Tibial nerve (tissue), 4 donors: ENCODE measurements around the gene EN2. TPM values are rescaled to one million over a fixed set of nuclear protein-coding genes. Genes with fewer than 3 reads are reported as not detected.

ENCODE experiments used
- DNase-seq, 2 donors: peaks; one replicate each; pipeline ENCODE4 v3.0.0-alpha.2; 2019; ENCODE audit warnings: low spot score in 2 of 2
- H3K27ac ChIP-seq, 4 donors: fragments of 200-600 bp; sonication (generic) in 3 of 4; one replicate each; pipeline ENCODE4 v1.5.1; 2017 to 2019; ENCODE audit warnings: mild to moderate bottlenecking in 1 of 4
- H3K27me3 ChIP-seq, 2 donors: fragments of 200-600 bp; sonication (generic) in 1 of 2; one replicate each; pipeline versions ENCODE4 v1.5.1 to v1.6.0; 2017 to 2019
- H3K36me3 ChIP-seq, 3 donors: fragments of 200-600 bp; sonication (generic); one replicate each; pipeline ENCODE4 v1.5.1; 2018 to 2019
- H3K4me1 ChIP-seq, 4 donors: fragments of 200-600 bp; sonication (generic) in 3 of 4; one replicate each; pipeline ENCODE4 v1.5.1; 2017 to 2019
- H3K4me3 ChIP-seq, 4 donors: fragments of 200-600 bp; sonication (generic) in 3 of 4; one replicate each; pipeline ENCODE4 v1.5.1; 2017 to 2019; ENCODE audit warnings: mild to moderate bottlenecking in 1 of 4, moderate library complexity in 1 of 4
- H3K9me3 ChIP-seq, 4 donors: fragments of 200-600 bp; sonication (generic) in 3 of 4; one replicate each; pipeline ENCODE4 v1.5.1; 2017 to 2019
- CTCF ChIP-seq, 5 experiments: fragments of 200-600 bp in 3 of 5; fragments of 450-650 bp in 2 of 5; sonication (generic) in 3 of 5; IDR thresholded peaks; one replicate each; pipeline ENCODE4 v1.5.1; 2016 to 2019; ENCODE audit warnings: antibody characterized with exemption in 5 of 5, mild to moderate bottlenecking in 3 of 5, moderate library complexity in 2 of 5
- EP300 ChIP-seq, 2 donors: sonication (generic); formaldehyde crosslinking; IDR thresholded peaks; one replicate each; pipeline ENCODE4 v1.6.1; 2017; ENCODE audit warnings: antibody characterized with exemption in 2 of 2, mild to moderate bottlenecking in 1 of 2
- POLR2A ChIP-seq, 2 donors: fragments of 450-650 bp; IDR thresholded peaks; one replicate each; pipeline ENCODE4 v1.6.1; 2017; ENCODE audit warnings: antibody characterized with exemption in 2 of 2, mild to moderate bottlenecking in 2 of 2, moderate library complexity in 2 of 2
- WGBS, 2 donors: methylation state at CpG; one replicate each; pipeline ENCODE4 v1.1.5; 2018; 5-methylcytosine and 5-hydroxymethylcytosine counted together
- total RNA-seq, 4 donors: library from RNA; depleted of rRNA; stranded (reverse); fragments of >200 nt; gene quantifications; one replicate each; pipeline ENCODE4 v1.1.0, GENCODE V29; 2016

Gene EN2
- total RNA-seq, 4 donors from 2014 or later: under 0.01 to 0.98 TPM; not detected in 2

GRCh38 chr7:155462163-155462735, 4.3 kb downstream of the EN2 start:
- Histone ChIP-seq H3K4me3 (no peak overlapping the region), H3K27ac (no peak overlapping the region), H3K4me1 (peaks cover 0 to 45% (median 25%) of the 10 kb centered on the region in 4 donors), H3K36me3 (no peaks in the 10 kb centered on the region), H3K9me3 (no peaks in the 10 kb centered on the region), H3K27me3 (peaks cover 7 to 92% of the 10 kb centered on the region in 2 donors)
- WGBS, 2 donors: 15 to 21% methylated on average over 33 of the region's 33 CpGs
- TF ChIP-seq CTCF (IDR thresholded peaks at IDR 0.05) (no peak), EP300 (IDR thresholded peaks at IDR 0.05) (no peak), POLR2A (IDR thresholded peaks at IDR 0.05) (no peak)
- DNase-seq: no peak

- Histone ChIP-seq H3K27ac (no peak overlapping the region), H3K4me3 (no peak overlapping the region), H3K9me3 (no peaks in the 10 kb centered on the region), H3K4me1 (peaks cover 0 to 49% (median 28%) of the 10 kb centered on the region in 4 donors), H3K36me3 (no peaks in the 10 kb centered on the region), H3K27me3 (peaks cover 7 to 96% of the 10 kb centered on the region in 2 donors)
- no peak for TF ChIP-seq POLR2A (IDR thresholded peaks at IDR 0.05)
- no peak for TF ChIP-seq CTCF (IDR thresholded peaks at IDR 0.05)
- TF ChIP-seq EP300 (IDR thresholded peaks at IDR 0.05): no peak
- 16 to 19% methylated on average over 15 of the region's 15 CpGs for WGBS, 2 donors
- DNase-seq: no peak
These were observed 5.3 kb downstream of the EN2 start for GRCh38 chr7:155463114-155463811.

DNA sequence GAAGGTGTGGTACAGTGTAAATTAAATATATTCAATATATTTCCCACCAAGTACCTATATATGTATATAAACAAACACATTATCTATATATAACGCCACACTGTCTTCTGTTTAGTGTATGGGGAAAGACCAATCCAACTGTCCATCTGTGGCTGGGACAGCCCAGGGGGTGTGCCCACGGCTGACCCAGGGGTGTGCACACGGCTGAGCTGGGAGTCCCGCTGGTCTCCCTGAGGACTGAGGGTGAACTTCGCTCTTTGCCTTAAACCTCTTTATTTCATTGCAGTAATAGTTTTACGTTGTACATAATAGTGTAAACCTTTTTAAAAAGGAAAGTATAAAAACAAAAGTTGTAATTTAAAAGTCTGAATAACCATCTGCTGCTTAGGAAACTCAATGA, 6.3 kb downstream of the EN2 start:
- 20 to 26% methylated on average over 6 of the region's 6 CpGs for WGBS, 2 donors
- Histone ChIP-seq H3K36me3 (no peaks in the 10 kb centered on the region), H3K27me3 (peaks cover 7 to 100% of the 10 kb centered on the region in 2 donors), H3K4me3 (no peak overlapping the region), H3K4me1 (peaks cover 0 to 48% (median 25%) of the 10 kb centered on the region in 4 donors), H3K27ac (no peak overlapping the region), H3K9me3 (no peaks in the 10 kb centered on the region)
- no peak for TF ChIP-seq POLR2A (IDR thresholded peaks at IDR 0.05)
- no peak for TF ChIP-seq EP300 (IDR thresholded peaks at IDR 0.05)
- no peak for TF ChIP-seq CTCF (IDR thresholded peaks at IDR 0.05)
- DNase-seq: no peak

DNA sequence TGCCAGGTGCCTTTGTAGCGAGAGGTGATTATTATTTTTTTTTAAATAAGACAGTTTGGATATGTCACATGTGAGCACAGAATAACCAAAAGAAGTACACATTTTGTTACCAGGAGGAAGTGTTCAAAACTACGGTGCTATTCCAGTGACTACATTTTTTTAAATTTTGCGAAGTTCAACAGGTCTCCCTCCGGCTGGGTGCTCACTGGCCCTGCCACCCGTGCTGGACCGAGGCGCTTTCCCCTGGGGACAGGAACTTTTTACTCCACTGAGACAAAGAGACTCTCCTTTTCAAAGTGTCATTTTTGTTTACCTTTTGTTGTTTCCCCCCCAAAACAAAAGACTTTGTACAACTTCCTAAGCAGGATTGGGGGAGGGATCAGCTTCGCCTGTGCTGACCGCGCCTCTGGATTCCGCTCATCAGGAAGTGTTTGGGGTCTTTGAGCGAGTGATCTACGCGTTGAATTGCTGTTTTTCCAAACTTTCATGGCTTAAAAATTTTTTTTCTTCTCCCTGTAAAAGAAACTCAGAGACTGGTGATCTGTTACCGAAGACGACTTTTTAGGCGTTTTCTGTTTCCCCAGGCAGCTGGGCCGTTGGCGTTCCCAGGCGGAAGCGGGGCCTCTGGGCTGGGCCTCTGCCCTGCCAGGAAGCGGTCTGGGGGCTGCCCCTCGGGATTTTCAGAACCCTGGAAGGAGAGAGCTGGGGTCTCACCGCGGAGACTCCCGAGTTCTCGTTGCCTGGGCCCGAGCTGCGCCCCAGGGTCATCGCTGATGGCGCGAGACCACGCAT, 7.2 kb downstream of the EN2 start:
- H3K27ac ChIP-seq: no peak overlapping the region
- H3K4me3 ChIP-seq: no peak overlapping the region
- 7 to 8% methylated on average over 33 of the region's 33 CpGs for WGBS, 2 donors
- H3K9me3 ChIP-seq: no peaks in the 10 kb centered on the region
- peaks cover 7 to 100% of the 10 kb centered on the region in 2 donors for H3K27me3 ChIP-seq
- no peak for TF ChIP-seq POLR2A (IDR thresholded peaks at IDR 0.05)
- no peak for TF ChIP-seq EP300 (IDR thresholded peaks at IDR 0.05)
- no peak for TF ChIP-seq CTCF (IDR thresholded peaks at IDR 0.05)
- no peak for DNase-seq
- H3K36me3 ChIP-seq: no peaks in the 10 kb centered on the region
- H3K4me1 ChIP-seq: peaks cover 0 to 39% (median 20%) of the 10 kb centered on the region in 4 donors

DNA sequence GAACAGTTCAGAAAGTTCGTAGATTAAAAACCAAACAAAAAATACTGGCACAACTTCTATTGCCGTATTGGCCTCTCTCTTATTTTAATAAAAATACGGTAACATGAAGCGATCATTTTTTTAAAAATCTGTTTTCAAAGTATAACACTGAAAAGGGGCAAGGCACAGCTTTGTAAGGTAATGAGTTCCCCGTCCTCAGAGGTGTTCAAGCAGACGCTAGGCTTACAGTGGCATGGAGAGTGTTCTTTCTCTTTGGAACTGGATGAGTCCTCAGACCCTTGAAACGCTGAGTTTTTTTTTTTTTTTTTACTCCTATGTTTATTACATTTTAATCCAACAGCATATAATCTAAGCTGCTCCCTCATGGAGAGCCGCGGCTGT, 7.8 kb downstream of the EN2 start:
- Histone ChIP-seq H3K27ac (no peak overlapping the region), H3K27me3 (peaks cover 7 to 100% of the 10 kb centered on the region in 2 donors), H3K9me3 (no peaks in the 10 kb centered on the region), H3K4me3 (no peak overlapping the region), H3K36me3 (no peaks in the 10 kb centered on the region), H3K4me1 (peaks cover 0 to 37% (median 20%) of the 10 kb centered on the region in 4 donors)
- TF ChIP-seq POLR2A (IDR thresholded peaks at IDR 0.05): no peak
- no peak for TF ChIP-seq CTCF (IDR thresholded peaks at IDR 0.05)
- no peak for DNase-seq
- WGBS, 2 donors: 11% methylated on average over 9 of the region's 9 CpGs
